CD4-positive, alpha-beta T cell treated with Interleukin-6 for 4 hours (primary cell): ENCODE measurements around the gene MRTFA.
"Not testable (repeated sequence)": the region's sequence is repeated elsewhere in the genome, so short reads cannot be mapped to it uniquely, and the experiment has no call there.

Source experiments
- DNase-seq: peaks from one replicate; pipeline ENCODE4 v3.0.0-alpha.2; 2020; ENCODE audit warnings: mixed read lengths

MRTFA gene

GRCh38 chr22:40656651-40657050, 20.1 kb upstream of the MRTFA start:
- not testable (repeated sequence) for DNase-seq

DNA sequence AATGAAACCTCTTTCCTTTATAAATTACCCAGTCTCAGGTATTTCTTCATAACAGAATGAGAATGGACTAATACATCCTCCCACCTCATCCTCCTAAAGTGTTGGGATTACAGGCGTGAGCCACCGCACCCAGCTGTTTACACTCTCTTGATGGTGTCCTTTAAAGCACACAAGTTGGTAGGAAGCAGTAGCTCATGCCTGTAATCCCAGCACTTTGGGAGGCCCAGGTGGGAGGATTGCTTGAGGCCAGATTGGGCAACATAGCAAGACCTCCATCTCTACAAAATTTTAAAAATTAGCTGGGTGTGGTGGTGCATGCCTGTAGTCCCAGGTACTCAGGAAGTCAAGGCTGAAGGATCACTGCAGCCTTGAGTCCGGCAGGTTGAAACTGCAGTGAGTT, 19.4 kb upstream of the MRTFA start:
- DNase-seq: not testable (repeated sequence)

DNA sequence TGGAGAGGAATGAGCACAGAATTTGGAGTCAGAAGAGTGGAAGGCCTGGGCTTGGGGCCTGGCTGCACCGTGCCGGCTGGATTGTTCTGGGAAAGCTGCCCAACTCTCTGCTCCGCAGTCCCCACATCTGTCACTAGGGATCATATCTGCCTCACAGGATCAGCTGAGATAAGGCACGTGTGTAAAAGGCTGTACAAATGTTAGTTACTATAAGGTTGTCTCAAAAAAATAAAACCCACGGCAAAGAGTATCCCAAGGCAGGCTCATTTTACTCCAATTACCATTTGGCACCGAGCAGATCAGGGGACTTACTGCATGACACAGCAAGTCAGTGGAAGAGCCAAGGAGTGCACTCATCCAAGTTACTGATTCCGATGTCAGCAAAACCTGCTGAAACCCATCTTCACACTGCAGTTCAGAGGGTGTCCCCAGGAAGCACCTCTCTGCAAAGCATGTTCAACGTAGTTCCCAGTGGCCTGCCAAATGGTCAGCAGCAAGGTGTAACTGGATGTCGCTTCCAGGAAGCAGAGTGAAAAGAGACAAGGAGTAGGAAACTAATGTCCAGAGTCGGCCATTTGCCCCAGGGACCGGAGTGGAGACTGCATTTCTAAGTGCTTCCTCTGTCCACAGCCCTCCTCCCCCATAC, 18.1 kb upstream of the MRTFA start:
- DNase-seq: no peak

DNA sequence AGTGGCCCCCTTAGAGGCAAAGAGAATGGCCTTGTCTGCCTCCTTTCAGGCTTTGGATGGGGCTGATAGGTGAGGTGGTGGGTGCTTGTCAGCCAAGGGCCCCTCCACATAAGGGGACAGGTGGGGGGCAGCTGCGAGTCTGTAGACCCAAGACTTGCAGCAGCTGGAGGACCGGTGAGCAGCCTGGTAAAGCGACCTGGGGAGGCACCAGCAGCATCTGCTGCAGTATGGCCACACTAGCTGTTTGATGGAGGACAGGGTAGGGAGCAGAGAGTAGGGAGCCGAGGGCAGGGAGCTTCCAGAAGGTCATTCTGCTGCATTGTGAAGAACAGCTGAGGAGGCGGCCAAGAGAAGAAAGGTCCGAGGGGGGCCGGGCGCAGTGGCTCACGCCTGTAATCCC, 16.8 kb upstream of the MRTFA start:
- no peak for DNase-seq

- peak; percentile 79 for DNase-seq
These were observed 15.3 kb upstream of the MRTFA start for GRCh38 chr22:40651563-40652501.

DNA sequence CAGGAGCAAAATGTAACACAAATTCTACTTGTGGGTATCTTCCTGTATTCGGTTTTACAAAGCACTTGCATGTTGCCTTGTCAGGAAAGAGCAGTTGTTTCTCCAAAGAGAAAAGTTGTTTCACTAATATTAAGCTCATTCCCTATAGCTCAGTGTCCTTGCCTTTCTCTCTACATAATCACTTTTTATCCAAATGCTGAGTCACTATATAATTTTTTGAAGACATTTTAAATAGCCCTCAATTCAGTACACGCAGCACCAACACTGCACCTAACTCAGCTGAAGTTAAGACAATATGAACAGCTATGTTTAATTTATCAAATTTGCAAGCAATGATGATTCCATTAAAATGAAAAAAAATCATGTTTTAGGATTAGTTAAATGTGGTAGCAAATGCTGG, 14.5 kb upstream of the MRTFA start:
- DNase-seq: no peak

- DNase-seq: no peak
These were observed 11.9 kb upstream of the MRTFA start for GRCh38 chr22:40648386-40648785.

DNA sequence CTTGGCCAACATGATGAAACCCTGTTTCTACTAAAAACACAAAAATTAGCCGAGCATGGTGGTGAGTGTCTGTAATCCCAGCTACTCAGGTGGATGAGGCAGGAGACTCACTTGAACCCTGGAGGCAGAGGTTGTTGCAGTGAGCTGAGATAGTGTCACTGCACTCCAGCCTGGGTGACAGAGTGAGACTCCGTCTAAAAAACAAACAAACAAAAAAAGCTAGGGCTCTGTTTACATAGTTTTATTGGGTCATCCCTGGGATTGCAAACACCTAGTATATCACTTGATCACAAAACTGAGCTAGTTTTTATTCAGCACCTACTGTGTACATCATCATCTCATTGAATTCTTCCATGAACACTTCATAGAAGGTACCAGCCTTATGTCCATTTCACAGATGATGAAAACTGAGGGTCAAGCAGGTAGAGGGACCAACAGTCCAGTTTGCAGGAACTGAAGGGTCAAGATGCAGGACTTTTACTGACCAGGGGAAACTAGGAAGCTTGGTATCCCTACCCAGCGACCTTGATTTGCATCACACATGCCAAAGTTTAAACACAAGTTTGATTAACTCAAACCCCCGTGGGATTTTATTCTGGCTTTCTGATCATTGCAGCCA, 9.2 kb upstream of the MRTFA start:
- no peak for DNase-seq

- no peak for DNase-seq
These were observed 5.8 kb upstream of the MRTFA start for GRCh38 chr22:40642316-40642715.

DNA sequence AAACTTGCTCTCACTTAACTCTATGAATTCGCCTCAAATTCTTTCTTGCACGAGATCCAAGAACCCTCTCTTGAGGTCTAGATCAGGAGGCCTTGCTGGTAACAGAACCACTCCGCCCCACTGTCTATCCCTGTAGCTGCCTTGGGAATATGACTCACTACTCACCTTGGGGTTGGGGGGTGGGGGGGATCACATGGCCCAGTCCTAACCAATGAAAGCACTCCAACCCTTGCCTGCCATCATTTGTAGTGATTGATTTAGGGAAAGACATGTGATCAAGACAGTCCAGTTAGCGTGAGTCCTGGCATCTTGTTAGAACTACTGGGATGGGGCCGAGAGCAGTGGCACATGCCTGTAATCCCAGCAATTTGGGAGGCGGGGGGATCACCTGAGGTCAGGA, 4.8 kb upstream of the MRTFA start:
- no peak for DNase-seq

DNA sequence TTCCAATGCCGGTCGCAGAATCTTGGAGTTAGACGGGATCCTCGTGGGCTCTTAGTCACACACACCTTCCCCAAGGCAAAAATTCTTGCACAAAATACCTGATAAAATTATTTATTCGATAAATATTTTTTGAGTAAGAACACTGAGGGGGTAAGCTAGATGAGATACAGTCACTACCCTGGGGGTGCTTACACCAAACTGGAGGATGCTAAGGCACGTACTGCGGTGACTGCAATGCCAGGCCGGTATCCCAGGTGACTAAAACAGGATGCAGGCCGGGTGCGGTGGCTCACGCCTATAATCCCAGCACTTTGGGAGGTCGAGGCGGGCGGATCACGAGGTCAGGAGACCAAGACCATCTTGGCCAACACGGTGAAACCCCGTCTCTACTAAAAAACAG, 1.7 kb upstream of the MRTFA start:
- no peak for DNase-seq

- peak; percentile 67 for DNase-seq
These were observed 948 bp upstream of the MRTFA start for GRCh38 chr22:40637183-40638150.

- no peak for DNase-seq
These were observed 559 bp downstream of the MRTFA start for GRCh38 chr22:40635940-40636379.

GRCh38 chr22:40635043-40635939, 1.2 kb downstream of the MRTFA start:
- DNase-seq: no peak

DNA sequence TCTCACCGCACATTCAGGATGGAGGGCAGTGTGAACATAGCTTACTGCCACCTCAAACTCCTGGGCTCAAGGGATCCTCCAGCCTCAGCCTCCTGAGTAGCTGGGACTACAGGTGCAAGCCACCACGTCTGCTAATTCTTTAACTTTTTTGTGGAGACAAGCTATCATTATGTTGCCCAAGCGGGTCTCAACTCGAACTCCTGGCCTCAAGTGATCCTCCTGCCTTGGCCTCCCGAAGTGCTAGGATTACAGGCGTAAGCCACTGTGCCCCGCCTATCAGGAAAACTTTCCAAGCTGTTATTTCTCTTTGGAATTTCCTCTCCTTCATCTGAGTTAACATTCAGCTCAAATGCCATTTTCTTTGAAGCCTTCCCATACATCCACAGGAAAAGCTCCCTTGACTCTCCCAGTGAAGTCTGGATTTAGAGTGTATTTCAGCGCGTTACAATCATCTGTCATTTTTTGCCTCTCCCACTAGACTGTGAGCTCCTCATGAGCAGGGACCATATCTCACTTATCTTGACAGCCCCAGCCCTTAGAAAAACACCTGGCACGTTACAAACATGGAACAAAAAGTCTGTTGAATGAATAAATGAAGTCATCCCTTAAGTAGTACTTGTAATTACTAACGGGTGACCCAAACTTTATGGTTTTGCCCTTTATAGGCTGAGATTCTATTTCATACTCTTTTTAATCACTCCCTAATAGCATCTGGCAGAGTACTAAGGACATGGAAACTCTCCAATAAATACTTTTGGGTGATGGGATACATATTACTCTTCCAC, 2.2 kb downstream of the MRTFA start:
- no peak for DNase-seq

DNA sequence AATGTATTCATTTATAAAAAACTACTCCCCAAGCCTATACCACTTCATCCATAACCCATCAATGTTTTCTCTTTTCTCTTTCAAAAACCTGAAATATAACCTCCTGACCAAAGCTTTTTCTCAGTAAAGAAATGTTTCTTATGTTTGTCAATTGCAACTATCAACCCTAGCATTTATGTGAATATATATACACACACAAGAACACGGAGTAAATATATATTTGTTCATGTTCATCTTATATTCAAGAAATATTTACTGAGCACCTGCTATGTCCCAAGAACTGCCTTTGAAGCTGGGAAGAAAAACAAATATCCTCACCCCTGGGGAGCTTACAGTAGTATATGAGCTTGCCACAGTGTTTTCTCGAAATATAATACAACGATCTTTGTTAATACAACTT, 3.5 kb downstream of the MRTFA start:
- DNase-seq: no peak

DNA sequence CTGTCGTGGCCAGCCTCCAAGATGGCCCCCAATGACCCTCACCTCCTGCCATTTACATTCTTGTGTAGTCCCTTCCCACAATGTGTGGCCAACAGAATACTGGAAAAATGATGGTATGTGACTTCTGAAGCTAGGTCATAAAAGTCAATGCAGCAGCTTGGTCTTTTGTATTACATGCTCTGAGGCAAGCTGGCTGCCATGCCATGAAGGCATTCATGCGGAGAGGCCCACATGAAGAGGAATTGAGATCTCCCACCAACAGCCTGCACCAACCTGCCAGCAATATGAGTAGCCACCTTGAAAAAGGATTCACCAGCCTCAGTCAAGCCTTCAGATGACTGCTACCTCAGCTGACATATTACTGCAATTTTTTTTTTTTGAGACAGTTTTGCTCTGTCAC, 4.6 kb downstream of the MRTFA start:
- no peak for DNase-seq

- DNase-seq: no peak
These were observed 8.0 kb downstream of the MRTFA start for GRCh38 chr22:40628354-40629042.

- DNase-seq: no peak
These were observed 8.9 kb downstream of the MRTFA start for GRCh38 chr22:40627612-40628011.

- DNase-seq: no peak
These were observed 9.7 kb downstream of the MRTFA start for GRCh38 chr22:40626851-40627250.
